IMR-90 (cell line): Measurements from ENCODE around the gene DHCR24. TPM values are rescaled to one million over a fixed set of nuclear protein-coding genes. Genes with fewer than 3 reads are reported as not detected.

Source experiments
- ATAC-seq: fragments of 200-7000 bp; cut with Tn5 transposase; 2 replicates; pipeline ENCODE4 v1.9.1; 2020; ENCODE audit warnings: low read depth, mild to moderate bottlenecking, moderate library complexity
- BruUV-seq: library from RNA; stranded (reverse); fragments of 400-500 nt; replicated peaks from 2 replicates; lab custom pipeline; 2021; lab: Mats Ljungman, UMichigan
- CTCF ChIA-PET: fragments of 300-600 bp; formaldehyde crosslinking; extraction: SDS; loops from one replicate; lab custom pipeline; 2021; ENCODE audit warnings: antibody characterized with exemption; lab: Yijun Ruan, JAX
- POLR2A ChIA-PET: fragments of 300-600 bp; sonication (Branson Sonifier 250); formaldehyde crosslinking; loops from one replicate; lab custom pipeline; 2022; ENCODE audit warnings: antibody characterized with exemption; ENCODE audit not compliant: unreplicated experiment; lab: Charles Lee
- DNase-seq: peaks from one replicate; pipeline ENCODE4 v3.0.0; 2013
- H2AFZ ChIP-seq: replicated peaks from 2 replicates; pipeline ENCODE3; 2013; ENCODE audit warnings: low read length, mild to moderate bottlenecking; ENCODE audit not compliant: poor library complexity
- H2AK5ac ChIP-seq: 2 replicates; pipeline ENCODE4 v1.6.1; 2013; ENCODE audit warnings: low read depth, low read length, inconsistent platforms
- H2AK9ac ChIP-seq: replicated peaks from 2 replicates; pipeline ENCODE3; 2013; ENCODE audit warnings: mild to moderate bottlenecking, low read depth, low read length, moderate library complexity; ENCODE audit not compliant: poor library complexity
- H2BK120ac ChIP-seq: 2 replicates; pipeline ENCODE4 v1.6.1; 2013; ENCODE audit warnings: low read depth, low read length, inconsistent platforms
- H2BK15ac ChIP-seq: 3 replicates; pipeline ENCODE4 v1.6.1; 2013; ENCODE audit warnings: low read depth, low read length, inconsistent platforms
- H2BK20ac ChIP-seq: 2 replicates; pipeline ENCODE4 v1.6.1; 2013; ENCODE audit warnings: low read depth, mild to moderate bottlenecking, inconsistent platforms, low read length, moderate library complexity
- H2BK5ac ChIP-seq: 2 replicates; pipeline ENCODE4 v1.6.1; 2013; ENCODE audit warnings: mild to moderate bottlenecking, low read depth, low read length, inconsistent platforms; ENCODE audit not compliant: poor library complexity, severe bottlenecking
- H3K14ac ChIP-seq: replicated peaks from 2 replicates; pipeline ENCODE4 v1.6.1; 2013; ENCODE audit warnings: low read depth, low read length, inconsistent platforms
- H3K18ac ChIP-seq: 2 replicates; pipeline ENCODE4 v1.6.1; 2013; ENCODE audit warnings: low read depth, low read length, control low read depth
- H3K23ac ChIP-seq: 2 replicates; pipeline ENCODE4 v1.6.1; 2013; ENCODE audit warnings: low read depth, low read length, inconsistent platforms
- H3K27ac ChIP-seq: 2 replicates; pipeline ENCODE4 v1.5.1; 2013; ENCODE audit warnings: mild to moderate bottlenecking, control low read depth, low read length; ENCODE audit not compliant: insufficient read depth
- H3K27me3 ChIP-seq: 2 replicates; pipeline ENCODE4 v1.6.1; 2013; ENCODE audit warnings: low read length; ENCODE audit not compliant: control insufficient read depth, insufficient read depth
- H3K36me3 ChIP-seq: 2 replicates; pipeline ENCODE4 v1.6.1; 2013; ENCODE audit warnings: low read length, mixed read lengths; ENCODE audit not compliant: control insufficient read depth, insufficient read depth
- H3K4ac ChIP-seq: 2 replicates; pipeline ENCODE4 v1.6.1; 2013; ENCODE audit warnings: low read depth, low read length, inconsistent platforms
- H3K4me1 ChIP-seq: 2 replicates; pipeline ENCODE4 v1.6.1; 2013; ENCODE audit warnings: low read length, mixed read lengths; ENCODE audit not compliant: control insufficient read depth, insufficient read depth
- H3K4me2 ChIP-seq: 2 replicates; pipeline ENCODE4 v1.6.1; 2013; ENCODE audit warnings: low read depth, mild to moderate bottlenecking, control low read depth, low read length, moderate library complexity
- H3K4me3 ChIP-seq: 2 replicates; pipeline ENCODE4 v1.5.1; 2013; ENCODE audit warnings: low read depth, mild to moderate bottlenecking, control low read depth, low read length, moderate library complexity; ENCODE audit not compliant: insufficient read depth
- H3K56ac ChIP-seq: 2 replicates; pipeline ENCODE4 v1.6.1; 2013; ENCODE audit warnings: low read length, inconsistent platforms; ENCODE audit not compliant: insufficient read depth; ENCODE audit errors: extremely low read depth
- H3K79me1 ChIP-seq, 2 experiments: 2 replicates each; pipeline ENCODE4 v1.6.1; 2013; ENCODE audit warnings: low read length in 2 of 2, inconsistent platforms in 1 of 2, low read depth in 1 of 2
- H3K9ac ChIP-seq: 2 replicates; pipeline ENCODE4 v1.6.1; 2013; ENCODE audit warnings: low read depth, low read length, control low read depth
- H3K9me1 ChIP-seq: 2 replicates; pipeline ENCODE4 v1.6.1; 2013; ENCODE audit warnings: low read length, inconsistent platforms; ENCODE audit not compliant: insufficient read depth
- H3K9me3 ChIP-seq: 2 replicates; pipeline ENCODE4 v1.6.1; 2013; ENCODE audit warnings: low read length; ENCODE audit not compliant: control insufficient read depth, insufficient read depth
- H4K20me1 ChIP-seq: 2 replicates; pipeline ENCODE4 v1.6.1; 2013; ENCODE audit warnings: low read length, inconsistent platforms; ENCODE audit not compliant: insufficient read depth
- H4K5ac ChIP-seq: 2 replicates; pipeline ENCODE4 v1.6.1; 2013; ENCODE audit warnings: mild to moderate bottlenecking, low read depth, low read length, control low read depth
- H4K8ac ChIP-seq, 2 experiments: 2 replicates each; pipeline ENCODE4 v1.6.1; 2013; ENCODE audit warnings: low read depth in 2 of 2, low read length in 2 of 2, control low read depth in 1 of 2, inconsistent platforms in 1 of 2
- H4K91ac ChIP-seq: 2 replicates; pipeline ENCODE4 v1.6.1; 2013; ENCODE audit warnings: low read depth, low read length, inconsistent platforms; ENCODE audit not compliant: insufficient read depth
- CHD1 ChIP-seq: IDR thresholded peaks from 2 replicates; pipeline ENCODE4 v1.6.1; 2012; ENCODE audit warnings: low read depth, low read length, improper control_type of control experiment
- FOS ChIP-seq: fragments of 150-350 bp; IDR thresholded peaks from 2 replicates; pipeline ENCODE4 v1.6.1; 2016; ENCODE audit warnings: low read depth, low read length
- MAFK ChIP-seq: IDR thresholded peaks from 2 replicates; pipeline ENCODE4 v1.6.1; 2012; ENCODE audit warnings: low read depth, low read length, improper control_type of control experiment
- RCOR1 ChIP-seq: IDR thresholded peaks from 2 replicates; pipeline ENCODE4 v1.6.1; 2012; ENCODE audit warnings: mild to moderate bottlenecking, low read length, improper control_type of control experiment; ENCODE audit not compliant: insufficient replicate concordance
- RFX5 ChIP-seq: IDR thresholded peaks from 2 replicates; pipeline ENCODE4 v1.8.0; 2012; ENCODE audit warnings: low read depth, mild to moderate bottlenecking, low read length, moderate library complexity
- SMC3 ChIP-seq: fragments of 150-350 bp; IDR thresholded peaks from 2 replicates; pipeline ENCODE4 v1.6.1; 2016; ENCODE audit warnings: low read depth, mild to moderate bottlenecking, antibody characterized with exemption, low read length, moderate library complexity
- WGBS, 2 experiments: methylation state at CpG; one replicate each; pipeline versions ENCODE4 v1.1.5 to v1.1.7; 2013; ENCODE audit warnings: missing lambda C conversion rate in 2 of 2; ENCODE audit not compliant: insufficient read length in 1 of 2; ENCODE audit errors: extremely low coverage in 2 of 2; 5-methylcytosine and 5-hydroxymethylcytosine counted together
- dilution Hi-C: fragments of 300-500 bp; cut with HindIII; formaldehyde crosslinking; loops from one replicate; pipeline ENCODE4 v1.14.3; 2018; ENCODE audit warnings: low sequenced_read_pairs; ENCODE audit not compliant: unreplicated experiment
- in situ Hi-C: fragments of 300-500 bp; cut with MboI; formaldehyde crosslinking; loops from 3 replicates; pipeline ENCODE4 v1.14.3; 2019; ENCODE audit warnings: low sequenced_read_pairs, inconsistent platforms, mixed read lengths
- intact Hi-C: fragments of 100-400 bp; cut with micrococcal nuclease; formaldehyde crosslinking; loops from 2 replicates; pipeline ENCODE4 v1.10.0; 2022
- polyA plus RNA-seq, 3 experiments: library from polyadenylated mRNA; depleted of rRNA; stranded (reverse); fragments of >200 nt; gene quantifications; 2 replicates each; pipeline ENCODE4 v1.2.3, GENCODE V29; 2012; ENCODE audit warnings: low replicate concordance in 1 of 3
- total RNA-seq: library from RNA; depleted of rRNA; stranded (reverse); fragments of >200 nt; gene quantifications from 2 replicates; pipeline ENCODE4 v1.2.3, GENCODE V29; 2012
- TF ChIP-seq, protein P1 (sequence below): fragments of 150-350 bp; IDR thresholded peaks from 2 replicates; pipeline ENCODE4 v1.6.1; 2016; ENCODE audit warnings: low read depth, mild to moderate bottlenecking, low read length, moderate library complexity, borderline replicate concordance

DHCR24 gene
- total and polyA plus RNA-seq, 2 of the 4 experiments (the other 2 are of a cell fraction), result 130 to 194 TPM

DNA sequence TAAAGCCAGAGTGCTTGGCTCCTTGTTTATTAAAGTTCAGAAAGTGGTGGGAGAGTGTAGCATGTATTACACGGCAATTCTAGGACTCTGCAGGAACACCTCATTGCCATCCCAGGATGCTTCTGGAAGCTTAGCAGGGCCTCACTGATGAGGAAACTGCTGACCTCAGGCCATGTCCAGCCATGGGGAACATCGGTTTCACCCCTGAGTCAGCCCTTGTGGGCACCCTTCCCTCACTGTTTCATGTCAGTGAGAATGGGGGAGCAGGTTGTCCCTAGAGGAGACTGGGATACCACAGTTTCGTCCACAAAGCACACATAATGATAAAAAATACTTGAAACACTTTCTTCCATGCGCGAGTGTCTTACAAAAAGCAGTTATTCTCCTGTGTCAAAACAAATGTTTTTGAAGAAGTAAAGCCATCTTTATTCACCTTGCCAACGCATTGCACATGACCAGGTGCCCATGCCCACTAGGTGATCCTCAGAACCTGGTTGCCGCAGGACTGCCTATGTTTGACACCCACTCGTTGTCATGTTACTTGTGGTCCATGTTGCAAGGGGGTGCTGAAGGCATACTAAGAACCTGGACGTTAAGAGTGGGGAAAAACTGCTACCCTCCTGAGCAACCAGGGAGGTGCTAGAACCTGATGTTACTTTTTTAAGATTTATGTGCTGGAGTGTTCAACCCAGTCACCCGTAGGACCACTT is 44.6 kb downstream of the DHCR24 start:
- no CpG with 5 or more reads among the region's 10 CpGs for WGBS, 2 experiments
- Histone ChIP-seq H4K91ac (no peak overlapping the region), H4K5ac (no peak overlapping the region), H2AK5ac (no peak overlapping the region), H3K27me3 (peaks cover 7% of the 10 kb centered on the region), H2AFZ (no peak overlapping the region), H3K36me3 (no peaks in the 10 kb centered on the region), H3K18ac (no peak overlapping the region), H3K79me1 (no peaks in the 10 kb centered on the region), H4K8ac (no peak overlapping the region), H3K9me3 (no peaks in the 10 kb centered on the region), H2BK15ac (no peak overlapping the region), H3K4me2 (no peak overlapping the region), H2BK120ac (no peak overlapping the region), H3K27ac (no peak overlapping the region), H2BK5ac (no peak overlapping the region), H2AK9ac (no peak overlapping the region), H3K9ac (no peak overlapping the region), H3K14ac (no peak overlapping the region), H3K9me1 (no peaks in the 10 kb centered on the region; the same call in 1 of the 2 replicates), H3K56ac (no peak overlapping the region), H3K4me3 (no peak overlapping the region), H3K4ac (no peak overlapping the region), H3K4me1 (no peaks in the 10 kb centered on the region), H4K20me1 (no peaks in the 10 kb centered on the region), H3K23ac (no peak overlapping the region), H2BK20ac (no peak overlapping the region)
- intact Hi-C loops, result no loop called here
- ATAC-seq (no peak), DNase-seq (no peak)
- BruUV-seq, result no TSS peak
- no peak for TF ChIP-seq RCOR1
- TF ChIP-seq, protein P1, sequence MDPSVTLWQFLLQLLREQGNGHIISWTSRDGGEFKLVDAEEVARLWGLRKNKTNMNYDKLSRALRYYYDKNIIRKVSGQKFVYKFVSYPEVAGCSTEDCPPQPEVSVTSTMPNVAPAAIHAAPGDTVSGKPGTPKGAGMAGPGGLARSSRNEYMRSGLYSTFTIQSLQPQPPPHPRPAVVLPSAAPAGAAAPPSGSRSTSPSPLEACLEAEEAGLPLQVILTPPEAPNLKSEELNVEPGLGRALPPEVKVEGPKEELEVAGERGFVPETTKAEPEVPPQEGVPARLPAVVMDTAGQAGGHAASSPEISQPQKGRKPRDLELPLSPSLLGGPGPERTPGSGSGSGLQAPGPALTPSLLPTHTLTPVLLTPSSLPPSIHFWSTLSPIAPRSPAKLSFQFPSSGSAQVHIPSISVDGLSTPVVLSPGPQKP, result no peak
- no peak for TF ChIP-seq SMC3
- no peak for TF ChIP-seq RFX5
- no peak for TF ChIP-seq MAFK
- TF ChIP-seq CHD1, result no peak
- no peak for TF ChIP-seq FOS
- dilution Hi-C loops, result no loop called here
- ChIA-PET POLR2A (no interaction called here), CTCF (no interaction called here)
- in situ Hi-C loops, result no loop called here
